HTR-8/SVneo (cell line): ENCODE results near the gene IRS1.

ENCODE experiments used
- DNase-seq: peaks from one replicate; pipeline ENCODE4 v3.0.0; 2011; ENCODE audit warnings: low spot score, mixed read lengths; ENCODE audit not compliant: insufficient read length
- FAIRE-seq: peaks from 2 replicates; lab custom pipeline; 2011; peaks lifted over from hg19 to GRCh38; lab: Jason Lieb, UNC

Gene IRS1

DNA sequence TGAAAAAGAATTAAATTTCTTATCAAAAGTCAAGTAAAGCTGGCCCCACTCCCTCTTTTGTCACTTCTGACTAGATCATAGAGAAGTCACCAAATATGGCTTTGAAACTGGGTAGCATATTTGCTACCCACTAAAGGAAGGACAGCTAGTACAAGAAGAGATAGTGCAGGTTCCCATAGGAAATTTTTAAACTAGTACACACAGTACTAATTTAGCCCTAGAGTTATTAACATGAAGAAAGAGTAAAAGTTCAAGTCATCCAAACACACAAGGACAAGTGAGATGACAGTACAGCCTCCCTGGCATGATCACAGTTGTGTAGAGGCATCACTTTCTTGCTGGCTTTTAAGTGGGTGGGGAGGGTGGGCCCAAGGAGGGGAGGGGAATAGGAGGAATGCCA lies 100.9 kb downstream of the IRS1 start:
- FAIRE-seq (no peak), DNase-seq (no peak)

DNA sequence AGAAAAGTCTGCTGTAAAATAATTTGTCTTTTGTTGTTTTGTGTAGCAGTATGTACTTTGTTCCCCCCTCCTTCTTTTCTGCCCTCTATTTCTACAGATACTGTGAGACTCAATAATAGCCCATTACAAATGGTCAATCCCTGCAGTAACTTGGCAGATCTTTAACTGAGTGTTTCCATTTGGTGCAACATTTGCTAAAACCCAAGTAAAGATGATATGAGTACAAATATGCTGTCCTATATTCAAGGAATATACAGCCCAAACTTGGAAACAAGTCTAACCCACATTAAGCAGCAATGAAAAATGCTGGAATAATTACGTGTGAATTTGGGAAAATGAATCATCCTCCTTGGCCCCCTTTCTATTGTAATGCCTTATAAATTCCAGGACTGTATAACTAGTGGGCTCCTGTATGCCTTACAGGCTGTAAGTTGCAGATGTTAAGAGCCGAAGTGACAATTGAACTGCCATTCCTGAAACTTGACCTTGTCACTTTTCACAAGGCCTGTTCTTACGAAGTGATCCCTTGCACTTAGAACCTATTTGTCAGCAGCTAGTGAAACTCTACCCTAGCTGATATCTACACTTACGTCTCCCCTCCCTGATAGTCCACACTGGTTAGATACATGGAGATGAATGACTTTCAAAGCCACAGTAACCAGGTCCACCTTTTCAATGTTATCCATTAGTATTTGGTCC lies 104.9 kb downstream of the IRS1 start:
- no peak for FAIRE-seq
- DNase-seq: no peak

DNA sequence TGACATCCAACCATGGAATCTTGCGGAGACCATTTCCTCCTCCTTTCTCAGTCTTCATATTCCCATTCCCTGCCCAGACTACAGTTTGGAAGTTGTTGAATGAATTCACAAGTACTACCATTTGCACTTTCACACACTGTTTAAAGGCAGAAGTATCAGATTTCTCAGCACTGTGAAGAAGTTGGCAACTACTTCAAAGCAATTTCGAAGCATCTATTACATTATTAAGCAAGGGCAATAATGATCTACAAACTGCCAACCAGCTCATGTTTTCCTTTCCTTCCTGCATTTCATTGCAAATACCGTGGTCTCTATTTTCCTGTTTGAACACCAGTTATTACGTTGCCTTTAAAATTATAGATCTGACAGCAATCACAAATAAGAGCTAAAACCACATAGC lies 105.5 kb downstream of the IRS1 start:
- DNase-seq: no peak
- FAIRE-seq: no peak

DNA sequence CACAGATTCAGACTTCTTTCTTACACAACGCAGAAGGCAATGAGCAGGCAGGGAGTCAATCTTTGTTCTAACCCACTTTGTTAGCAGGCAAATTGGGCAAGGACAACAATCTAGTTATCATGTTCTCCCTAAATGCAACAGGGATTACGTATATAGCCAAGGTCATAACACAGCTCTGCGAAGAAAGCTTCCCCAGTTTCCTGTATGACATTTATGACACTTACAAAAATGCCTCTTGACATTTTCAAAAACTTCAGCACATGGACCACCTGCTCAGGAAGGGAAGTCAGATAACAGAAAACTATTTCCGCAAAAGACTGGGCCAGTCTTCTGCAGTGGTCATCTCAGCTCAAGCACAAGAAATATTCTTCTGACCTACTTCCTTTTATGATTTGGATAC lies 106.1 kb downstream of the IRS1 start:
- FAIRE-seq (no peak), DNase-seq (no peak)

DNA sequence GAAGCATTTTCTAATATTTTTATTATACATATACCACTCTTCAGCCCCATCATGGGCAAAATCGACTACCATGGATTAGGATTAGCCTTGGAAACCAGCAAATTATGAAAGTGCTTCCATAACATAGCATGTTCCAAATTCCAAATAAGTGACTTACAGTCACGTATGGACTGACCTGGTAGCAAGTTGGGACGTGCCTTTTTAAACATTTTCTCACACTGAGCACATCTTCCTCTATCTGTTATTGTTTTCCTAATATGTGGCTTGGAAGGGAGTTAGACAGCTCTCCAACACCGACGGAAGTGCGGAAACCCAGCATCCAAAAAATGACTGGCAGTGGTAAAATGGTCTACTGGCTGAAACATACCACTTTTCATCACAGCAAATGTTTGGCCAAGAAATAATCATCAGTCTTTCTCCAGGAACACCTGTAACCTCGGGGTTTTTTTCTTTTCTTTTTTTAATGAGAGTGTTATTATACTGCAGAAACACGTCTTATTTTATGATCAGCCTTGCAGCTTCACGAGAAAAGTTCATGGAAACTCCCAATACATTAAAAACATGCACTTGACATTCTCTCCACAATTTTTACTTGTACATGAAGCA lies 107.0 kb downstream of the IRS1 start:
- no peak for FAIRE-seq

DNA sequence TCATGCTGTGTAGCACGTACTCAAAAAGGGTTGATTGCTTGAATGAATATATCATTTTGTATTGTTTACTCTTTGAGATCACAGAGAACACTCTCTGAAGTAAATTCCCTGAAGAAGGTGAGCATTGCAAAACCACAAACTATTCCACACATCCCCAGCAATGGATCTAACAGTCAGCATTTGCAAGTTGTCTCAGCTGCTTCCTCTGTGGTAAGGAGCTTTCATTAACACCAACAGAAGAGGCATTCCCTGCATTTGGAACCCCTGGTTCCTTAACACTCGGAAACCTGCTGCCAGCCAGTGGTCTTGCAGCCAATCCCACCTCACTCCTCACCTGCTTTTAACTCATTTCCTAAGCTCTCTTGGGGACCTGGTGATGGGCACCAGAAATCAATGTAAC lies 108.4 kb downstream of the IRS1 start:
- no peak for DNase-seq
- no peak for FAIRE-seq

More for the DNA sequence above, 107.0 kb downstream of the IRS1 start:
- DNase-seq: no peak

DNA sequence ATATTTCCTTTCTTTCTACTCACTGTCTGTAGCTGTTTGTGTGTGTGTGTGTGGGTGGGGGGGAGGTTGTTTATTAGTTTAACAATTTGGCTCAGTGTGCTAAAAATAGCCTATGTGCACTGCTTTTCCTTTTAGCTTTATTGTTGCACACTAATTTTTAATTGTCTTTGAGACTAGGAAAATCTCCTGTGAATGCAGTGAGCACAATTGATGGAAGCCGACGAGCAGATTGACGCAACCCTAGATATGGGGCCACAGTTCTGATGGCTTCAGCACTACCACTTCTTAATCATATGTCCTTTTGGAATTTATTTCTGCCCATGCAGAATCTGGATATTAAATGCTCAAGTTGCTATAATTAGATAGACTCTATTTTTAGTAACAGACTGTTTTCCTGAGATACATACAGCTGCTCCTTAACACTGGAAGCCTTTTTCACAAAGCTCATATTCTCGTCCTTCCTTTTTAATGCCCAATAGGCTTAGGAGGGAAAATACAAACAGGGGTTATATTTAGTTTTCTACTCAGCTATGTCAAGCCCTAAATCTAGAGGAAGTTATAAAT lies 109.1 kb downstream of the IRS1 start:
- DNase-seq: no peak

DNA sequence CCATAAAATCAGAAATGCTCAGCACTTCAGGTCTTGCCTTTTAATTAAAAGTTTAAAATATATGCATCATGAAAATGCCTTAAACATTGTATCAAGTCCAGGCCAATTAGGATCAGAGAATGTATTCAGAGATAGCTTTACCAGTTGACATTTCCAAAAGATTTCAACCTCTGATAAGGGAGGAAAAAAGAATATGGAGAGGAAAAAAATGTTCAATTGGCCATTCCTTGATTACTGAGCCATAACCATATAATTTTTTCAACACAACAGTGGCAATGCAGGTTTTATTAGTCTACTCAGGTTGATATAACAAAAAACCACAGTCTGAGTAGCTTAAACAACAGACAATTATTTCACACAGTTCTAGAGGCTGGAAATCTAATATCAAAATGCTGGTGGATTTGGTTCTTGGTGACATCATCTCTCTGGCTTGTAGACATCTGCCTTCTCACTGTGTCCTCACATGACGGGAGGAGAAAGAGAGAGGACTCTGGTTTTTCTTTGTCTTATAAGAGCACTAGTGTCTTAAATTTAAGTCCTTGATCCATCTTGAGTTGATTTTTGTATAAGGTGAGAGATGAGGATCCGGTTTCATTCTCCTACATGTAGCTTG lies 111.9 kb downstream of the IRS1 start:
- DNase-seq (no peak), FAIRE-seq (no peak)

More for the DNA sequence above, 109.1 kb downstream of the IRS1 start:
- no peak for FAIRE-seq

DNA sequence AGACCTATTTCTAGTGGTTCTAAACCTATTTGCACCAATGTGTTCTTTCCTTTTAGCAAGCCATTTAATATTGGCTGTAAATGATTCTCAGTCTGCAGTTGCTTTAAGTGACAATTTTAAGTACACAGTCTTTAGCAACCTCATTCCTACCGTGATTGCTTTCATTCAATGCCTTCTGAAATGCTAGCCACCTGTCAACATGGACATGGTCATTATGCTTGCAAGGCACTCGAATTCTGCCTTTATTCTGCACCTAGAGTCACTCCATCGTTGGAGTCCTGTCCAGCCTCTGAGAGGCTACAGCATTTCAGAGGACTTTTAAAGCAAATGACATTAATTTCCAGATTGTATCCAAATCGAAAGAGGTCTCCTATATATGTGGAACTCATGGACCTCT lies 115.1 kb downstream of the IRS1 start:
- FAIRE-seq (no peak), DNase-seq (no peak)

DNA sequence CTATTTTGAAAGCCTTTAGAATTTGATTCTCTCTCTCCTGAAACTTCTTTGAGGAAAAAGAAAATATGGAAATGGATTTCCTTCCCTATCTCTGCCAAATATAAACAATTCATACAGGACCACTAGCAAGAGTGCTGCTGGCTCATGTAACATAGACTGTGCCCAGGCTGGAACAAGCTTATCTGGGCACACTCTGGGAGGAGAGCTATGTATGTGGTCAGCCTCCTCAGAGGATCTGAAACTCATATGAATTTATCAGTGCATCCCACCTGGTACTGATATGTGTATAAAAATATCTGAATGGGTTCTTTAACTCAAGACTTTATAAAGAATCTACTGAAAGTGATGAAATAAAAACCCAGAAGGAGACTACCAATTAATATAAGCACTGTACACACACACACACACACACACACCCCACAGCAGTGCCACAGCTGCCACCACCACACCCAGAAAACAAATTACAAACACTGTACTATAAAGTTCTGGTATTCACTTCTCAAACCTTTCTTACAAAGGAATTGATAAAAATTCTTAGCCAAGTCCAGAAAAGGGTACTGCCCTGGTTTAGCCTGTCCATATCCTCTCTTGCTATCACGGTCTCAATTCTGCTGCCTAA lies 115.6 kb downstream of the IRS1 start:
- FAIRE-seq (no peak), DNase-seq (no peak)

DNA sequence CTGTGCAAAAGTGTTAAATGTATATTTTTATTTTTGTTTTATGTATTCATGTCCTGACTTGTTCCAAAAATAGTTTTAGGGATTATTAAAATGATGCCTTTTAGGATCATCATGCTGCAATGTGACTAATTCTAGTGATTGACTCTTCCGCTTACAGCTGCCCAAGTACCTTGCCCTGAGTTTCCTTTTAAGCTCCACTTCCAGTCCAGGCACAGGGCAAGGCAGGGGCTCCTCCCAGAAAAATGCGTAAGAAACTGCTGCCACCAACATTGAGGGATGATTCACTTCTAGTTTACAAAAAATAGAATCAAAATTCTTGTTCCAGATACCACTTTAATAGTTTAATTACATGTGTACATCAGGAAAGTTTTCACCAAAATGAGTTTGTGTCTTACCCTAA lies 116.4 kb downstream of the IRS1 start:
- FAIRE-seq (no peak), DNase-seq (no peak)
